HG03060 (cell line): ENCODE data around the gene FOSL2.

Source experiments
- ATAC-seq: cut with Tn5 transposase; IDR thresholded peaks from one replicate; pipeline ENCODE4 v1.9.1; 2021; ENCODE audit warnings: low read depth, moderate number of reproducible peaks; ENCODE audit not compliant: unreplicated experiment

Gene FOSL2

GRCh38 chr2:28427741-28428415 is 35.2 kb downstream of the FOSL2 start:
- no peak for ATAC-seq

DNA sequence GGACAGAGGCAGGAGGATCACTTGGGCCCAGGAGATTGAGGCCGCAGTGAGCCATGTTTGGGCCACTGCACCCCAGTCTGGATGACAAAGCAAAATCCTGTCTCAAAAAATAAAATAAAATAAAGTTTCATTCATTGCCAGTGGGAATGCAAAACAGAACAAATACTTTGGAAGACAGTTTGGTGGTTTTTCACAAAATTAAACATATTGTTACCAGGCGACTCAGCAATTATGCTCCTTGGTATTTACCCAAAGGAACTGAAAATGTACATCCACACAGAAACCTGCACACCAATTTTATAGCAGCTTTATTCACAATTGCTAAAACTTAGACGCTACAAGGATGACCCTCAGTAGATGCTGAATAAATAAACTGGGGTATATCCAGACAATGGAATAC is 35.8 kb downstream of the FOSL2 start:
- no peak for ATAC-seq

GRCh38 chr2:28429636-28430376 is 37.1 kb downstream of the FOSL2 start:
- no peak for ATAC-seq

- ATAC-seq: no peak
Measured at GRCh38 chr2:28430377-28430765, 37.7 kb downstream of the FOSL2 start.

- no peak for ATAC-seq
Measured at GRCh38 chr2:28430788-28431418, 38.2 kb downstream of the FOSL2 start.

GRCh38 chr2:28431741-28432140 is 39.1 kb downstream of the FOSL2 start:
- ATAC-seq: no peak

- no peak for ATAC-seq
Measured at GRCh38 chr2:28432362-28432761, 39.7 kb downstream of the FOSL2 start.

DNA sequence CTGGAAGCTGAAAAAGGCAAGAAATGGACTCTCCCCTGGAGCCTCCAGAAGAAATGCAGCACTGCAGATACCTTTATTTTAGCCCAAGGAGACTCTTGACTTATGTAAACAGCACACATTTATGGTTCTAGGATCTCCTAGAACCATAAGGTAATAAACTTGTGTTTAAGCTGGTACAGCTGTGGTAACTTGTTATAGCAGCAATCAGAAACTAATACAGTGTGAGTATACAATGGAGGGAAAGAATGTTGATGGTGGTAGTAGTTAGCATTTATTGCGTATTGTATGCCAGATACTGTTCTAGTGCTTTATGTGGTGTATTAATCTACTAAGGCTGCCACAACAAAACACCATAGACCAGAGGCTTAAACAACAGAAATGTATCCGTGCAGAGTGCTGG is 40.6 kb downstream of the FOSL2 start:
- no peak for ATAC-seq

DNA sequence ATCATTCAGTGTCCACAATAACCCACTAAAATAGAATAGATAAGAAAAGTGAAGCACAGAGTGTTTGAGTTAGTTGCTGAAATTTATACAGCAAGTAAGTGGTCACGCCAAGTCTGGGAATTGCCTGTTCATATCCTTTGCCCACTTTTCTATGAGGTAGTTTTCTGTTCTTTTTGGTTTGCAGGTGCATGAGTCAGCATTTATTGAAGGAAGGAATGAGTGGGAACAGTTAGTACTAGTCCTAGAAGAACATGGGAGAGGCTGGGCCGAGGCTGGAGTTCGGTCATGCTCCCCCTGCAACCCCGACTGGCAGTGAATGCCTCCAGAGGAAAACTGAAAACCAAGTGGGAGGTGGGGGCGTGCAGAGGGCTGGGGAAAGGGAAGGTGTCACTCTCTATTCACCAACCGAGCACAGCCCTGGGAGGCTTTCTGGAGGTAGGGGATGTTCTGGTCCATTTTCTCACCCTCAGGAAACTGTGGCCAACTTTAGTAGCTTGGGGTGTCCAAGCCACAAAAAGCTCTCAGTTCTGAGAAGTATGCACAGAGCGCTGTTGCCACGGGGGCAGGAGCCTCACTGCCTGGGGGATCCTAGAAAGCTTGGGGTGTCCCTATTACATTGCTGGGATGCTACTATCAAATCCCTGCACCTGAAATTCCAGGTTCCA is 41.4 kb downstream of the FOSL2 start:
- no peak for ATAC-seq

GRCh38 chr2:28434600-28434989 is 41.9 kb downstream of the FOSL2 start:
- no peak for ATAC-seq

DNA sequence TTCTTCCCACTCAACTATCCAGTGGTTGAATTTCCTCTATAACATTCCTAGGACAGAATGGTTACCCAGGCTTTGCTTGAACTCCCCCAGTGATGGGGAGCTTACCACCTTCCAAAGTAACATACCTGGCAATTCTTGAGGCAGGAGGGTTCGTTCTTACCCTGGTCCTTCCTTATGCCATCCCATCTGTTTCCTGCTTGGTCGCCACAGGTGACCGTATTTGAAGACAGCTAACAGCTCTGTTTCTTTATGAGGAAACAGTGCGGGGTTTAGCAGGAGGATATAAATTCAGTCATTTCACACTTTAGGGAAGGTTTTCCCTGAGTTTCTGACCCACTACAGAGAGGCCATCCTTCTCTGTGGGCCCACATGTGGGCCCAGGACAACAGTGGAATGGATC is 42.6 kb downstream of the FOSL2 start:
- ATAC-seq: no peak

GRCh38 chr2:28435814-28436351 is 43.2 kb downstream of the FOSL2 start:
- no peak for ATAC-seq

GRCh38 chr2:28436525-28437051 is 43.9 kb downstream of the FOSL2 start:
- no peak for ATAC-seq

- no peak for ATAC-seq
Measured at GRCh38 chr2:28437149-28437835, 44.6 kb downstream of the FOSL2 start.

GRCh38 chr2:28437918-28438317 is 45.3 kb downstream of the FOSL2 start:
- ATAC-seq: no peak

- ATAC-seq: no peak
Measured at GRCh38 chr2:28438532-28439063, 45.9 kb downstream of the FOSL2 start.

GRCh38 chr2:28439127-28439526 is 46.5 kb downstream of the FOSL2 start:
- ATAC-seq: no peak

GRCh38 chr2:28439763-28440162 is 47.1 kb downstream of the FOSL2 start:
- no peak for ATAC-seq

GRCh38 chr2:28442328-28442727 is 49.7 kb downstream of the FOSL2 start:
- no peak for ATAC-seq

DNA sequence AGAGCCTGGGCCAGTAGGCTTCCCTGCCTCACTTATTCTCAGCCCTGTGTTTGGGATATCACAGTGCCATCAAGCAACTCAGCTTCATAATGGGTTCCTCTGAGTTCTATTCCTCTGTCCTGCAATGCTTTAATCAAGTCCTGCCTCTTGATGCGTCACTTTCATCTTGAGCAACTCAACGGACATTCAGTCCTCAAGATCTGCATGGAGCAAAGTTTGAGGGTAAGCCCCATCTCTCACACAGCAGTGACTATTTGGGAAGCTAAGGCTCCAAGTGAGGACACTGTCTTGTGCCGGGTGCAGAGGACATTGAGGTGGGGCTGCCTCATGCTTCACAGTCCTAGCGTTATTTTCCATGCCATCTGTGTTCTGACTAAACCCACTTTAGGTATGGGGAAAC is 52.3 kb downstream of the FOSL2 start:
- ATAC-seq: no peak
